GM12878 (cell line): ENCODE data around the gene GAL. TPM values are rescaled to one million over a fixed set of nuclear protein-coding genes. Genes with fewer than 3 reads are reported as not detected.

Experiments
- ATAC-seq: fragments of 200-7000 bp; cut with Tn5 transposase; 3 replicates; pipeline ENCODE4 v1.9.1; 2020; ENCODE audit warnings: mild to moderate bottlenecking, moderate library complexity
- BruUV-seq: library from RNA; stranded (reverse); fragments of 400-500 nt; replicated peaks from 2 replicates; lab custom pipeline; 2021; lab: Mats Ljungman, UMichigan
- CTCF ChIA-PET: fragments of 300-600 bp; sonication (Branson Sonifier 250); formaldehyde crosslinking; extraction: SDS; loops from one replicate; lab custom pipeline; 2021; ENCODE audit warnings: inconsistent platforms; lab: Yijun Ruan, JAX
- POLR2A ChIA-PET: fragments of 350-600 bp; formaldehyde crosslinking; extraction: SDS; loops from one replicate; lab custom pipeline; 2021; ENCODE audit warnings: inconsistent platforms; lab: Charles Lee
- RAD21 ChIA-PET: fragments of 300-600 bp; sonication (Branson Sonifier 250); formaldehyde crosslinking; loops from one replicate; lab custom pipeline; 2023; ENCODE audit warnings: antibody characterized with exemption; ENCODE audit not compliant: unreplicated experiment; lab: Charles Lee
- SMC1A ChIA-PET: fragments of 300-600 bp; sonication (Branson Sonifier 250); formaldehyde crosslinking; loops from one replicate; lab custom pipeline; 2023; ENCODE audit not compliant: unreplicated experiment, uncharacterized antibody; lab: Charles Lee
- DNase-seq: peaks from one replicate; pipeline ENCODE4 v3.0.0-alpha.2; 2011; ENCODE audit warnings: low read depth, low spot score
- FAIRE-seq: peaks from 3 replicates; lab custom pipeline; 2011; peaks lifted over from hg19 to GRCh38; lab: Jason Lieb, UNC
- H2AFZ ChIP-seq: 2 replicates; pipeline ENCODE4 v1.6.0; 2011; ENCODE audit warnings: low read depth, low read length, control low read depth; ENCODE audit not compliant: control insufficient read depth
- H3K27ac ChIP-seq: 2 replicates; pipeline ENCODE4 v1.5.1; 2011; ENCODE audit warnings: control low read depth; ENCODE audit not compliant: control insufficient read depth, insufficient read depth
- H3K27me3 ChIP-seq, 2 experiments: replicated peaks in 1 of 2; 2 replicates each; pipeline versions ENCODE4 v1.6.0 to v1.6.1; 2011; ENCODE audit warnings: low read length in 1 of 2; ENCODE audit not compliant: control insufficient read depth in 2 of 2, insufficient read depth in 2 of 2
- H3K36me3 ChIP-seq, 2 experiments: 2 replicates each; pipeline ENCODE4 v1.5.1; 2011; ENCODE audit warnings: low read length in 1 of 2; ENCODE audit not compliant: control insufficient read depth in 2 of 2, insufficient read depth in 2 of 2
- H3K4me1 ChIP-seq: 2 replicates; pipeline ENCODE4 v1.6.1; 2011; ENCODE audit warnings: mild to moderate bottlenecking, low read length, moderate library complexity, mixed read lengths; ENCODE audit not compliant: control insufficient read depth, insufficient read depth
- H3K4me2 ChIP-seq: 2 replicates; pipeline ENCODE4 v1.6.0; 2011; ENCODE audit warnings: control low read depth; ENCODE audit not compliant: control insufficient read depth, insufficient read depth
- H3K4me3 ChIP-seq: fragments of 200-600 bp; sonication (generic); 2 replicates; pipeline ENCODE4 v1.5.1; 2016
- H3K79me2 ChIP-seq: 2 replicates; pipeline ENCODE4 v1.6.0; 2011; ENCODE audit warnings: low read length; ENCODE audit not compliant: control insufficient read depth, insufficient read depth
- H3K9ac ChIP-seq: 2 replicates; pipeline ENCODE4 v1.8.0; 2011; ENCODE audit warnings: low read length, control low read depth, mixed read lengths; ENCODE audit not compliant: control insufficient read depth, insufficient read depth
- H3K9me3 ChIP-seq: replicated peaks from 3 replicates; pipeline ENCODE4 v1.5.1; 2011; ENCODE audit warnings: mild to moderate bottlenecking, low read length; ENCODE audit not compliant: control insufficient read depth, insufficient read depth
- H4K20me1 ChIP-seq: 2 replicates; pipeline ENCODE4 v1.6.0; 2011; ENCODE audit not compliant: control insufficient read depth, insufficient read depth
- BACH1 ChIP-seq: fragments of 450-650 bp; IDR thresholded peaks from 2 replicates; pipeline ENCODE4 v1.6.1; 2017; ENCODE audit warnings: mild to moderate bottlenecking, borderline replicate concordance
- CBX3 ChIP-seq: fragments of 200-600 bp; sonication (generic); IDR thresholded peaks from 2 replicates; pipeline ENCODE4 v1.6.1; 2016; ENCODE audit warnings: low read depth, borderline replicate concordance
- CBX5 ChIP-seq: sonication (generic); IDR thresholded peaks from 2 replicates; pipeline ENCODE4 v1.6.1; 2016; ENCODE audit warnings: low read depth, moderate library complexity, mild to moderate bottlenecking, inconsistent platforms
- CREM ChIP-seq: IDR thresholded peaks from 2 replicates; pipeline ENCODE4 v1.6.1; 2014; ENCODE audit warnings: antibody characterized with exemption, low read depth
- EP300 ChIP-seq, 2 experiments: fragments of 150-350 bp in 1 of 2; IDR thresholded peaks; 2 replicates each; pipeline ENCODE4 v1.6.1; 2011 to 2012; ENCODE audit warnings: low read depth in 2 of 2, low read length in 2 of 2, borderline replicate concordance in 1 of 2, improper control_type of control experiment in 1 of 2, inconsistent platforms in 1 of 2; ENCODE audit not compliant: control insufficient read depth in 1 of 2
- GABPA ChIP-seq: IDR thresholded peaks from 2 replicates; pipeline ENCODE4 v1.6.1; 2014; ENCODE audit warnings: antibody characterized with exemption, low read depth, mild to moderate bottlenecking, inconsistent platforms
- MTA3 ChIP-seq: IDR thresholded peaks from 2 replicates; pipeline ENCODE4 v1.6.1; 2012; ENCODE audit warnings: low read length, inconsistent platforms, borderline replicate concordance
- NFIC ChIP-seq: IDR thresholded peaks from 2 replicates; pipeline ENCODE4 v1.6.1; 2012; ENCODE audit warnings: low read depth, mild to moderate bottlenecking, inconsistent platforms, low read length, moderate library complexity
- NFXL1 ChIP-seq: fragments of 450-650 bp; IDR thresholded peaks from 2 replicates; pipeline ENCODE4 v1.6.1; 2017; ENCODE audit warnings: antibody characterized with exemption, mild to moderate bottlenecking, borderline replicate concordance
- POLR2A ChIP-seq: IDR thresholded peaks from 2 replicates; pipeline ENCODE4 v1.6.1; 2011; ENCODE audit warnings: low read depth, mild to moderate bottlenecking, low read length
- POLR2AphosphoS2 ChIP-seq: IDR thresholded peaks from 2 replicates; pipeline ENCODE4 v1.6.1; 2011; ENCODE audit warnings: low read depth, mild to moderate bottlenecking, low read length, improper control_type of control experiment, moderate library complexity
- RELA ChIP-seq: fragments of 450-650 bp; IDR thresholded peaks from 2 replicates; pipeline ENCODE4 v1.8.0; 2014; ENCODE audit warnings: borderline replicate concordance; ENCODE audit not compliant: partially characterized antibody
- SRF ChIP-seq, 2 experiments: IDR thresholded peaks; 2 replicates each; pipeline ENCODE4 v1.6.1; 2011; ENCODE audit warnings: low read depth in 2 of 2, low read length in 2 of 2, mild to moderate bottlenecking in 1 of 2, moderate library complexity in 1 of 2
- SUPT20H ChIP-seq: IDR thresholded peaks from 2 replicates; pipeline ENCODE4 v1.6.1; 2011; ENCODE audit warnings: low read depth, mild to moderate bottlenecking, low read length, moderate library complexity, borderline replicate concordance; ENCODE audit not compliant: control insufficient read depth
- WGBS: methylation state at CpG from one replicate; pipeline ENCODE4 v1.1.6; 2016; ENCODE audit warnings: low lambda C conversion rate; ENCODE audit not compliant: insufficient replicate concordance, insufficient coverage; ENCODE audit errors: missing lambda C conversion rate; 5-methylcytosine and 5-hydroxymethylcytosine counted together
- in situ Hi-C: fragments of 300-500 bp; cut with MboI; formaldehyde crosslinking; loops from 9 replicates; pipeline ENCODE4 v1.14.3; 2018; ENCODE audit warnings: mixed read lengths
- intact Hi-C: fragments of 100-400 bp; cut with micrococcal nuclease; formaldehyde crosslinking; loops from one replicate; pipeline ENCODE4 v1.14.2; 2022; ENCODE audit not compliant: unreplicated experiment
- polyA plus RNA-seq, 11 experiments: library from polyadenylated mRNA; depleted of rRNA in 4 of 11; unstranded in 6 of 11; stranded (reverse) in 5 of 11; fragments of >200 nt; fragmentation: Nextera tagmentation in 4 of 11; fragmentation: Illumina TruSeq in 1 of 11; extraction: Ambion mirVana in 4 of 11; extraction: Trizol in 1 of 11; gene quantifications; 1 replicate in 1 of 11; 2 replicates in 10 of 11; pipeline versions ENCODE4 v1.2.1 to v1.2.3, GENCODE V29; 2011 to 2016; ENCODE audit warnings: inconsistent platforms in 2 of 11, missing spikeins in 2 of 11, low read depth in 1 of 11
- total RNA-seq, 4 experiments: library from RNA; depleted of rRNA in 3 of 4; stranded (reverse); fragments of >200 nt in 3 of 4; fragmentation: Illumina TruSeq in 1 of 4; extraction: Trizol in 1 of 4; gene quantifications; 2 replicates each; pipeline versions ENCODE4 v1.2.1 to v1.2.3, GENCODE V29; 2013 to 2021
- TF ChIP-seq, protein P1 (sequence below): fragments of 450-650 bp; IDR thresholded peaks from 2 replicates; pipeline ENCODE4 v1.6.1; 2016; ENCODE audit warnings: mild to moderate bottlenecking
- TF ChIP-seq, protein P2 (sequence below): fragments of 450-650 bp; IDR thresholded peaks from 2 replicates; pipeline ENCODE4 v1.6.1; 2017; ENCODE audit warnings: mild to moderate bottlenecking, moderate library complexity

GAL gene
- total and polyA plus RNA-seq, 10 of the 15 experiments (the other 5 are each of a cell fraction or from before 2014, with no cell fraction given), result 0.35 TPM; not detected in 9

DNA sequence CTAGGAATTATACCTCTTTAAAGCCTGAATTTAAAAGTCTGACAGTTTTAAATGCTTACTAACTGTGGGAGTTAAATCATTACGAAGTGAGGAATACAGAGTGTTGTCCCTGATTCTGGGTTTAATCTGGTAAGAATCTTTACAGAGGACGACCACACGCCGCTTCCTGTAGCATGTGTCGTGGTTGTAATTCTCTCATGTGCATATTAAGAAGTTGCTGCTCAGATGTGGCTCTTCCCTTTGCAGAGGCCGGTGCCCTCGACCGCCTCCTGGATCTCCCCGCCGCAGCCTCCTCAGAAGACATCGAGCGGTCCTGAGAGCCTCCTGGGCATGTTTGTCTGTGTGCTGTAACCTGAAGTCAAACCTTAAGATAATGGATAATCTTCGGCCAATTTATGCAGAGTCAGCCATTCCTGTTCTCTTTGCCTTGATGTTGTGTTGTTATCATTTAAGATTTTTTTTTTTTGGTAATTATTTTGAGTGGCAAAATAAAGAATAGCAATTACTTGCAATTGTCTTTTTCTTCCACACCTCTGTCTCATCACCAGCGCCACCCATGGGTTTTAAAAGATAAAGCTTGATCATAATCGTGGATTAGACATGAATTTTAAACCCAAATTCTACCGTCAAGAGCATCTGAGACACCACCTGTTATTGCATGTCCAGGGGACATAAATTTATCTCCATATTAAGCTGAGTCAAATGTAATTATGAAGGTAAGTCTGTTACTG, 6.5 kb downstream of the GAL start:
- Histone ChIP-seq H3K79me2 (no peaks in the 10 kb centered on the region), H3K36me3 (no peaks in the 10 kb centered on the region), H3K27ac (no peak overlapping the region), H3K27me3 (peaks cover under 1 to 10% of the 10 kb centered on the region in 2 experiments; a peak in 3 of 4 replicates), H4K20me1 (no peaks in the 10 kb centered on the region), H2AFZ (no peak overlapping the region), H3K4me2 (no peak overlapping the region), H3K9me3 (no peaks in the 10 kb centered on the region), H3K4me3 (no peak overlapping the region), H3K4me1 (no peaks in the 10 kb centered on the region), H3K9ac (no peak overlapping the region)
- ChIA-PET CTCF (no interaction called here), SMC1A (no interaction called here), POLR2A (no interaction called here), RAD21 (no interaction called here)
- in situ Hi-C loops (no loop called here), intact Hi-C loops (no loop called here)
- FAIRE-seq, result no peak
- no peak for TF ChIP-seq NFIC
- TF ChIP-seq POLR2A, result no peak
- TF ChIP-seq MTA3, result no peak
- TF ChIP-seq GABPA, result no peak
- no peak for TF ChIP-seq SRF (IDR thresholded peaks at IDR 0.05; ENCODE audit: low read depth in 2 of 2, low read length in 2 of 2)
- no peak for TF ChIP-seq CBX5
- TF ChIP-seq NFXL1, result no peak
- no peak for TF ChIP-seq SUPT20H
- no peak for TF ChIP-seq CREM
- no peak for TF ChIP-seq EP300 (IDR thresholded peaks at IDR 0.05; ENCODE audit: borderline replicate concordance in 1 of 2, control insufficient read depth in 1 of 2, low read depth in 2 of 2, low read length in 2 of 2)
- TF ChIP-seq BACH1, result no peak
- TF ChIP-seq, protein P1, sequence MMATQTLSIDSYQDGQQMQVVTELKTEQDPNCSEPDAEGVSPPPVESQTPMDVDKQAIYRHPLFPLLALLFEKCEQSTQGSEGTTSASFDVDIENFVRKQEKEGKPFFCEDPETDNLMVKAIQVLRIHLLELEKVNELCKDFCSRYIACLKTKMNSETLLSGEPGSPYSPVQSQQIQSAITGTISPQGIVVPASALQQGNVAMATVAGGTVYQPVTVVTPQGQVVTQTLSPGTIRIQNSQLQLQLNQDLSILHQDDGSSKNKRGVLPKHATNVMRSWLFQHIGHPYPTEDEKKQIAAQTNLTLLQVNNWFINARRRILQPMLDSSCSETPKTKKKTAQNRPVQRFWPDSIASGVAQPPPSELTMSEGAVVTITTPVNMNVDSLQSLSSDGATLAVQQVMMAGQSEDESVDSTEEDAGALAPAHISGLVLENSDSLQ, result no peak
- TF ChIP-seq, protein P2, sequence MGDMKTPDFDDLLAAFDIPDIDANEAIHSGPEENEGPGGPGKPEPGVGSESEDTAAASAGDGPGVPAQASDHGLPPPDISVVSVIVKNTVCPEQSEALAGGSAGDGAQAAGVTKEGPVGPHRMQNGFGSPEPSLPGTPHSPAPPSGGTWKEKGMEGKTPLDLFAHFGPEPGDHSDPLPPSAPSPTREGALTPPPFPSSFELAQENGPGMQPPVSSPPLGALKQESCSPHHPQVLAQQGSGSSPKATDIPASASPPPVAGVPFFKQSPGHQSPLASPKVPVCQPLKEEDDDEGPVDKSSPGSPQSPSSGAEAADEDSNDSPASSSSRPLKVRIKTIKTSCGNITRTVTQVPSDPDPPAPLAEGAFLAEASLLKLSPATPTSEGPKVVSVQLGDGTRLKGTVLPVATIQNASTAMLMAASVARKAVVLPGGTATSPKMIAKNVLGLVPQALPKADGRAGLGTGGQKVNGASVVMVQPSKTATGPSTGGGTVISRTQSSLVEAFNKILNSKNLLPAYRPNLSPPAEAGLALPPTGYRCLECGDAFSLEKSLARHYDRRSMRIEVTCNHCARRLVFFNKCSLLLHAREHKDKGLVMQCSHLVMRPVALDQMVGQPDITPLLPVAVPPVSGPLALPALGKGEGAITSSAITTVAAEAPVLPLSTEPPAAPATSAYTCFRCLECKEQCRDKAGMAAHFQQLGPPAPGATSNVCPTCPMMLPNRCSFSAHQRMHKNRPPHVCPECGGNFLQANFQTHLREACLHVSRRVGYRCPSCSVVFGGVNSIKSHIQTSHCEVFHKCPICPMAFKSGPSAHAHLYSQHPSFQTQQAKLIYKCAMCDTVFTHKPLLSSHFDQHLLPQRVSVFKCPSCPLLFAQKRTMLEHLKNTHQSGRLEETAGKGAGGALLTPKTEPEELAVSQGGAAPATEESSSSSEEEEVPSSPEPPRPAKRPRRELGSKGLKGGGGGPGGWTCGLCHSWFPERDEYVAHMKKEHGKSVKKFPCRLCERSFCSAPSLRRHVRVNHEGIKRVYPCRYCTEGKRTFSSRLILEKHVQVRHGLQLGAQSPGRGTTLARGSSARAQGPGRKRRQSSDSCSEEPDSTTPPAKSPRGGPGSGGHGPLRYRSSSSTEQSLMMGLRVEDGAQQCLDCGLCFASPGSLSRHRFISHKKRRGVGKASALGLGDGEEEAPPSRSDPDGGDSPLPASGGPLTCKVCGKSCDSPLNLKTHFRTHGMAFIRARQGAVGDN, result no peak
- TF ChIP-seq RELA, result no peak
- TF ChIP-seq POLR2AphosphoS2, result no peak
- no peak for TF ChIP-seq CBX3
- no peak for ATAC-seq
- DNase-seq, result no peak
- WGBS, result 38% methylated on average over 16 of the region's 16 CpGs
- BruUV-seq, result no TSS peak
